ENCODE measurements around the gene IL23A.

DNA sequence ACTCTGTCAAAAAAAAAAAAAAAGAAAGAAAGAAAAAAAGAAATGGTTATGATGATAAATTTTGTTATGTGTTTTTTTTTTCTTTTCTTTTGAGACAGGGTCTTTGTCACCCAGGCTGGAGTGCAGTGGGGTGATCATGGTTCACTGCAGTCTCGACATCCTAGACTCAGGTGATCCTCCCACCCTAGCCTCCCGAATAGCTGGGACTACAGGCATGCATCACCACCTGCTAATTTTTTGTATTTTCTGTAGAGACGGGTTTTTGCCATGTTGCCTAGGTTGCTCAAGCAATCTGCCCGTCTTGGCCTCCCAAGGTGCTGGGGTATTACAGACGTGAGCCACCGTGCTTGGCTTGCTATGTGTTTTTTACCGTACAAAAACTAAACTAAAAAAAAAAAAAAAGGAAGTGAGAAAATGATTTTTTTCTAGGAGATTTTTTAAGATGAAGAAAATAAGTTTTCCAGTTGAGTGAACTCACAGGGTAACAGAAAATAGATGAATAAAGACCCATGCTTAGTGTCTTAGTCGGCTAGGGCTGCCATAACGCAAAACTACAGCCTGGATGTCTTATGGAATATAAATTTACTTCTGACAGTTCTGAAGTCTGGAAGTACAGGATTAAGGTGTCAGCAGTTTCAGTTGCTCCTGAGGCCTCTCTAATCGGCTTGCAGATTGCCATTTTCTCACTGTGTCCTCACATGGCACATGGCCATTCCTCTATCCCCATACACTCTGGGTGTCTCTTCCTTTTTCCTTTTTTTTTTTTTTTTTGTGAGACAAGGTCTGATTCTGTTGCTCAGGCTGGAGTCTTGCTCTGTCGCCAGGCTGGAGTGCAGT is 37.1 kb downstream of the IL23A start:
- TF ChIP-seq, protein P1, sequence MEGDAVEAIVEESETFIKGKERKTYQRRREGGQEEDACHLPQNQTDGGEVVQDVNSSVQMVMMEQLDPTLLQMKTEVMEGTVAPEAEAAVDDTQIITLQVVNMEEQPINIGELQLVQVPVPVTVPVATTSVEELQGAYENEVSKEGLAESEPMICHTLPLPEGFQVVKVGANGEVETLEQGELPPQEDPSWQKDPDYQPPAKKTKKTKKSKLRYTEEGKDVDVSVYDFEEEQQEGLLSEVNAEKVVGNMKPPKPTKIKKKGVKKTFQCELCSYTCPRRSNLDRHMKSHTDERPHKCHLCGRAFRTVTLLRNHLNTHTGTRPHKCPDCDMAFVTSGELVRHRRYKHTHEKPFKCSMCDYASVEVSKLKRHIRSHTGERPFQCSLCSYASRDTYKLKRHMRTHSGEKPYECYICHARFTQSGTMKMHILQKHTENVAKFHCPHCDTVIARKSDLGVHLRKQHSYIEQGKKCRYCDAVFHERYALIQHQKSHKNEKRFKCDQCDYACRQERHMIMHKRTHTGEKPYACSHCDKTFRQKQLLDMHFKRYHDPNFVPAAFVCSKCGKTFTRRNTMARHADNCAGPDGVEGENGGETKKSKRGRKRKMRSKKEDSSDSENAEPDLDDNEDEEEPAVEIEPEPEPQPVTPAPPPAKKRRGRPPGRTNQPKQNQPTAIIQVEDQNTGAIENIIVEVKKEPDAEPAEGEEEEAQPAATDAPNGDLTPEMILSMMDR (IDR thresholded peaks at IDR 0.05), result no peak
- no peak for TF ChIP-seq EP300 (IDR thresholded peaks at IDR 0.05)
- TF ChIP-seq POLR2A (IDR thresholded peaks at IDR 0.05), result no peak
- TF ChIP-seq POLR2AphosphoS5 (IDR thresholded peaks at IDR 0.05), result no peak

Data from gastroesophageal sphincter (tissue), 3 donors.